Globus pallidus (tissue), 1 donor: ENCODE results near the gene ZNF346.
A peak's percentile ranks its signal among the peaks of the same experiment; 100 is the strongest.

ENCODE experiments used
- DNase-seq: peaks from one replicate; pipeline ENCODE4 v3.0.0-alpha.2; 2015; ENCODE audit warnings: low spot score

ZNF346 gene

GRCh38 chr5:177070536-177071191 lies 48.2 kb downstream of the ZNF346 start:
- DNase-seq, result no peak

DNA sequence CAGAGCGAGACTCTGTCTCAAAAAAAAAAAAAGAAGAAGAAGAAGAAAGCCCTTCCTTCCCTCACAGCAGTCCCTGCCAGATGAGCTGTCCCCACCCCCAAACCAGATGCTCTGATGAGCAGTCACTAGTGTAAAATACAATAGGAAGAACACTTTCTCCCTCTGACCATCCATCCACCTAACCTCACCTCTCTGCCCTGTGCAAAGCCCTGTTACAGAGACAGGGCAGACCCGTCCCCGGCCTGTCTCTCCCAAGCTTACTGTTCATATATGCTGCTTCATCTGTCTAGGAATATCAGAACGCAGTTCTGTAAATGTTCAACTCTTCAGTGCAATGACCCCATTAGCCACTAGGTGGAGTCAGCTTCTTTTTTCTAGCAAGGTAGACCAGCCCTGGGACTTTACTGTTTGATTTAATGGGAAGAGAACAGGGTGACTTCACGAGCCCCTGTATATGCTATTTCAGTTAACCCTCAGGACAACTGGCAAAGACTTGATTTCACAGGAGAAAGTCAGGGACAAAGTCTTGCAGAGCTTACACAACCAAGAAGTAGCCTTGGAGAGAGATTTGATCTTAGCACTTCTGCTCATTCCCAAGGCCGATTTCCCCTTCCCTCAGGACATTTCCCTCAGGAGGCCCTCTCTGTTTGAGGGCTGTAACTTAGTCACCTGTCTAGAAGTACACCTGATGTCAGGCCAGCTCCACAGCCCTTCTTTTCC lies 49.3 kb downstream of the ZNF346 start:
- DNase-seq, result peak; percentile 68

GRCh38 chr5:177077335-177077734 lies 54.8 kb downstream of the ZNF346 start:
- no peak for DNase-seq

DNA sequence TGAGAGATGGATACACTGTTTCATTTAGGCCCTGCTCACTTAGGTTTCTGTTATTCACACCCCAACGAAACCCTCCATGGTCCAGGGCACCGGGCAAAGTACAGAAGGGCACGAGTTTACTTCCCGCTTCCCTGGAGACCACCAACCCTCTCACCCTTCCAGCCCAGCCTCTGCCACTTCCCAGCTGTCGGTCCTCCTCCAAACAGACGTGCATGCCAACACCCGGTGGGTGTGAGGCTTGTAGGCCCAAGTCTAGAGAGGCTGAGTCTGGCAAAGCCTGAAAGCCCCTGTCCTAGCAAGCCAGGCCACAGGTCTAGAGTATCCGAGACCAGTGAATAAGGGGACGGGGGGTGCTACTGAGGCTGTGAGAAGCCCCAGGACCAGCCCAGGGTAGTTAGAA lies 57.1 kb downstream of the ZNF346 start:
- no peak for DNase-seq

- DNase-seq, result no peak
Observed at GRCh38 chr5:177080265-177080664, 57.8 kb downstream of the ZNF346 start.

GRCh38 chr5:177081859-177082258 lies 59.4 kb downstream of the ZNF346 start:
- DNase-seq, result no peak

- no peak for DNase-seq
Observed at GRCh38 chr5:177083357-177083756, 60.9 kb downstream of the ZNF346 start.

DNA sequence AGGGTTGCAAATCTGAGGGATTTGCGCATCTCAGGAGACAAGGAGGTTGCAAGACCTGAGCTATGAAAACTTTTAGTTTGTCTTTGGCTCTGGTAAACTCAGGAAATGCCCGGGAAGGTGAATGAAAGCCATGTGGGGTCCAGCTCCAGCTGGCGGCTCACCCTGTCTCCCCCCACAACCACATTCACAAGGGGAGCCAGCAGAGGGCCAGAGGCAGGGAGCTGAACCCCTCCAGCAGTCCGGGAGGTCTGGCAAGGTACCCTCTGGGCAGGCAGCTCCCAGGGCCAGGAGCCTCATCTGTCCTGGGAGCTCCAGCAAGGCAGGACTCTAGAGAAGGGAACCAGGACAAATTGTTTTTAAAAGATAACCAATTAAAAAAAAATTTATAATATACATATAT lies 61.7 kb downstream of the ZNF346 start:
- no peak for DNase-seq

DNA sequence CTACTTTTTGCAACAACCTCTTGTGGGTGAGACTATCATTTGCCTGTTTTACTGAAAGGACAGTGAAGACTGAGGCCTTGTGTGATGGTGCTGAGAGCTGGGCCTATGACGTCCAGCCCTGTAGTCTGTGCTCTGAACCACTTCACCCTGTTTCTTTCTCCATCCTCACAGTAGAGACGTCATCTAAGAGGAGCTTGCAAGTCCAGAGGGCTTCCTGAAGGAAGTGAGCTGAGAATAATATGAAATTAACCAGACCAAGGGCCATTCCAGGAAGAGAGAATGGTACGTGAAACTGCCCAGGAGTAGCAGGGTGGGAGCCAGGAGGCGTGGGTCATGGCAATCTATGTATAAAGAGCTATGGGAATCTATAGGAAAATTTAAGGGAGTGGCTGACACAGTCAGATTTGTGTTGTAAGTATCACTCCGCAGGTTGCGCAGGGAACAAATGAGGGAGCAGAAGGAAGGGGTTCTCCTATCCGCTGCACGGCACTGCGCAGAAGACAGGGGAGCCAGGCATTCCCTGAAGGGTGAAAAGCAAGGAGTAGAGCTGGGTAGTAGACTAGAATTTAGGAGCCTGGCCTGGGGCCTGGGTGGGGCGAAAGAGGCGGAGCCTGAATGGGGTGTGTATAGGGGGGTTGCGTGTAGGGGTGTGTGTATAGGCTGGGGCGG lies 63.6 kb downstream of the ZNF346 start:
- DNase-seq, result no peak

DNA sequence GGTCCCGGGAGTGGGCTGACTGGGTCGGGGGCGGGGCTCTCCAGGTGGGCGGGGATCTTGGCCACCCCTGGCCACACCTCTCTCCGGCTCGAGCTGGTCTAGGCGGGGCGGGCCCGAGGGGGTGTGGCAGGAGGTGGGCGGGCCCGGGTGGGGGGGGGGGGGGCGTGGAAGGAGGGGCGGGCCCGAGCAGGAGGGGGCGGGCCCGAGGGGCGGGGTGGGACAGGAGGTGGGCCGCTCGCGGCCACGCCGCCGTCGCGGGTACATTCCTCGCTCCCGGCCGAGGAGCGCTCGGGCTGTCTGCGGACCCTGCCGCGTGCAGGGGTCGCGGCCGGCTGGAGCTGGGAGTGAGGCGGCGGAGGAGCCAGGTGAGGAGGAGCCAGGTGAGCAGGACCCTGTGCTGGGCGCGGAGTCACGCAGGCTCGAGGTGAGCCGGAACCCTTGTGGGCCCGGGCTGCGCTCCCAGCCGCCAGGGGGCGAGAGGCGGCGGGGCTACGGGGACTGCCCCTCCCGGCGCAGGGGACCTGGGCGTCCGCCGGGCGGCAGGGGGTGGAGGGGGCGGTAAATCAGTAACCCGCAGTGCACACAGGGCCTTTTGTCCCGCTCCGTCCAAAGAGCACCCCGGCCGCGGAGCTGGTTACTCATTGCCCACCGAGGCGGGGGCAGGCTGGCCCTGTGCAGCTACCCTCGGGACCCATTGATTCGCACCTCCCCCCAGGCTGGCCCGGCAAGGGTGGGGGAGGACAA lies 64.3 kb downstream of the ZNF346 start, which contains the start of gene FGFR4:
Gene FGFR4, plus strand, starts transcription at position 262 of the 744 bp plus-strand sequence. CDS start 2,688 bp downstream, outside the sequence.
- no peak for DNase-seq

DNA sequence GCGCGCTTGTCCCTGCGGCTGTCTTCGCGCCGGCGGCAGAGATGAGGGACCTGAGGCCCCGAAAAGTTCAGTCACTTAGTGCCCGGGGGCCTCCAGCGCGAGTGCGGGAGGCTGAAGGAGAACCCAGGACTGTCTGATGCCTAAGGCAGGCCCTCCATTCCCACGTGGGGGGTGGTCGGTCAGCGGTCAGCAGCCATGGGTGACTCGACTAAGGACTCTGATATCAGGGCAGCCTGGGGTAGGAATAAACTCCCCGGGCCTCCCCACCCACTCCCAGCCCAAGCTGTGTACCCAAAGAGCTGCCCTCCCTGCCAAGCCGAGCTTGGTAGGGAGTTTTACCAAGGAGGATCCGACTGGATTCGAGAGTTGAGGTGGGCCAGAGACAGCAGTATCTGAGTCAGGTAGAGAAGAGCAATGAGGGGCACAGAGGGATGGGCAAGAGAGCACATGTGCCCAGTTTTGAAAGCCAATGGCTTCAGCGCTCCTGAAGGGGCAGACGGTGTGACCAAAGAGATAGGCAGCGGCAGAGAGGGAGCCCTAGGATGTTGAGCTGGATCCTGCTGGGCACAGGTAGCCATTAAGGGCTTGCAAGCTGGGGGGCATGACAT lies 65.0 kb downstream of the ZNF346 start:
- no peak for DNase-seq

DNA sequence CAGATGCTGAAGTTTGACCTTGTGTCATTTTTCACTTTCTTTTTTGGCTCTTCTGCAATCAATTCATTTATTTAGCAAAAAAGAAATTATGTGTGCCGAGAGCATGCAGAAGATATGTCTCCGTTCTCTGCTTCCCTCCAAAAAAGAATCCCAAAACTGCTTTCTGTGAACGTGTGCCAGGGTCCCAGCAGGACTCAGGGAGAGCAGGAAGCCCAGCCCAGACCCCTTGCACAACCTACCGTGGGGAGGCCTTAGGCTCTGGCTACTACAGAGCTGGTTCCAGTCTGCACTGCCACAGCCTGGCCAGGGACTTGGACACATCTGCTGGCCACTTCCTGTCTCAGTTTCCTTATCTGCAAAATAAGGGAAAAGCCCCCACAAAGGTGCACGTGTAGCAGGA lies 66.6 kb downstream of the ZNF346 start:
- no peak for DNase-seq

DNA sequence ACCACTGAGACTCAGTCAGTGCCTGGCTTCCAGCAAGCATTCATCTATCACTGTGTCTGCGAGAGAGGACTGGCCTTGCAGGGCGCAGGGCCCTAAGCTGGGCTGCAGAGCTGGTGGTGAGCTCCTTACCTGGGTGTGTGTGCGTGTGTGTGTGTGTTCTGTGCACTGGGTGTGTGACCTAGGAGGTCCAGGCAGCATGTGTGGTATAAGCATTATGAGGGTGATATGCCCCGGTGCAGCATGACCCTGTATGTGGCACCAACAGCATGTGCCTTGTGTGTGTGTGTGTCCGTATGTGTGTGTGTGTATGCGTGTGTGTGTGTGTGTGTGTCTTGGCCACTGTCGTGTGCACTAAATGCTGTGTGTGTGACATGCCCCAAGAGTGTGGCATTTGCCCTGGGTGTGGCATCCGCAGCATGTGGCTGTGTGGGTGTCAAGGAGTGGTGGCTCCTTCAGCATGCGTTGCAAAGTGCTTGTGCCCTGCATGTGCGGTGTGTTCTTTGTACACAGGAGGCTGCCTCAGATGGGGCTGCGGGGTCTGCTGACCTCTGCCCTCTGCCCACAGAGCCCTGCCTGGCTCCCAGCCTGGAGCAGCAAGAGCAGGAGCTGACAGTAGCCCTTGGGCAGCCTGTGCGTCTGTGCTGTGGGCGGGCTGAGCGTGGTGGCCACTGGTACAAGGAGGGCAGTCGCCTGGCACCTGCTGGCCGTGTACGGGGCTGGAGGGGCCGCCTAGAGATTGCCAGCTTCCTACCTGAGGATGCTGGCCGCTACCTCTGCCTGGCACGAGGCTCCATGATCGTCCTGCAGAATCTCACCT lies 67.5 kb downstream of the ZNF346 start:
- DNase-seq, result no peak

GRCh38 chr5:177090813-177091212 lies 68.3 kb downstream of the ZNF346 start:
- DNase-seq, result no peak

DNA sequence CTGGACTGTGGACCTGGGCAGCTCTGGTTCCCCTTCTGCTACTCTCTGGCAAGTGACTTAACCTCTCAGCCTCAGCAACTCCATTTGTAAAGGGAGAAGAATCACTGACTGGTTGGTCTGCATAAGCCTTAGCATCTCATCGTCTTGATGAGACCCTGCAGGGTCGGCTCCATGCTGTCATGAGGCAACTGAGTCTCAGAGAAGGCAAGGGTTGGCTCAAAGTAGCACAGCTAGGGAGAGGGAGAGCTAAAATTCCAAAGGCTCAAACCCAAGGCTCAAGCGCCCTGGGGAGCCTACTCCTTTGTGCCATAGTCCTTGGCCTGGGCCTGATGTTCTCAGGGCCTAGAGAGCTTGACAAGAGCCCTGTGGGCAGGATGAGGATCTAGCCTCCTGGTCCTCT lies 68.7 kb downstream of the ZNF346 start:
- DNase-seq, result no peak

DNA sequence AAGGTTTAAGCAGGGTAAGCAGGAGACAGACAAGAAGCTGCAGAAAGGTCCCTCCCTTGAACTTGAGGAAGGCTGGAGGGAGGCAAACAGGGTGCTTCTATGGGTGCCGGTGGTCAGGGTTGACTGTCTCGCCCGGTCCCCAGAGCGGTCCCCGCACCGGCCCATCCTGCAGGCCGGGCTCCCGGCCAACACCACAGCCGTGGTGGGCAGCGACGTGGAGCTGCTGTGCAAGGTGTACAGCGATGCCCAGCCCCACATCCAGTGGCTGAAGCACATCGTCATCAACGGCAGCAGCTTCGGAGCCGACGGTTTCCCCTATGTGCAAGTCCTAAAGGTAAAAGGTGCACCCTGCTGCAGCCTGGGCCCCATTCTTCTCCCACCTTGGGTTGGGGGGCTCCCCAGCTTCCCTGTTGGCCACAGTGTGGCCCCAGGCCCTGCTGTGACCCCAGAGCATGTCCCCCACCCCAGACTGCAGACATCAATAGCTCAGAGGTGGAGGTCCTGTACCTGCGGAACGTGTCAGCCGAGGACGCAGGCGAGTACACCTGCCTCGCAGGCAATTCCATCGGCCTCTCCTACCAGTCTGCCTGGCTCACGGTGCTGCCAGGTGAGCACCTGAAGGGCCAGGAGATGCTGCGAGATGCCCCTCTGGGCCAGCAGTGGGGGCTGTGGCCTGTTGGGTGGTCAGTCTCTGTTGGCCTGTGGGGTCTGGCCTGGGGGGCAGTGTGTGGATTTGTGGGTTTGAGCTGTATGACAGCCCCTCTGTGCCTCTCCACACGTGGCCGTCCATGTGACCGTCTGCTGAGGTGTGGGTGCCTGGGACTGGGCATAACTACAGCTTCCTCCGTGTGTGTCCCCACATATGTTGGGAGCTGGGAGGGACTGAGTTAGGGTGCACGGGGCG lies 69.9 kb downstream of the ZNF346 start:
- DNase-seq, result no peak

GRCh38 chr5:177093082-177093712 lies 70.7 kb downstream of the ZNF346 start:
- DNase-seq, result no peak

DNA sequence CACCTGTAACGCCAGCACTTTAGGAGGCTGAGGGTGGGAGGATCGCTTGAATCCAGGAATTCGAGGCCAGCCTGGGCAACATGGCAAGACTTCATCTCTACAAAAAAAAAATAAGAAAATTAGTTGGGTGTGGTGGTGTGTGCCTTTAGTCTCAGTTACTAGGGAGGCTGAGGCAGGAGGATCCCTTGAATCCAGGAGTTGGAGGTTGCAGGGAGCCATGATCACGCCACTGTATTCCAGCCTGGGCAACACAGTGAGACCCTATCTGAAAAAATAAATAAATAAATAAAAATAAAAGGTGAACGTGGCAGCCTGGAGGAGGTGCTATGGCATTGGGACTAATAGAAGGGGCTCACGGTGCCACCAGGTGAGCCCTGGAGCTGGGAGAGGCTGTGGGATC lies 71.3 kb downstream of the ZNF346 start:
- no peak for DNase-seq

DNA sequence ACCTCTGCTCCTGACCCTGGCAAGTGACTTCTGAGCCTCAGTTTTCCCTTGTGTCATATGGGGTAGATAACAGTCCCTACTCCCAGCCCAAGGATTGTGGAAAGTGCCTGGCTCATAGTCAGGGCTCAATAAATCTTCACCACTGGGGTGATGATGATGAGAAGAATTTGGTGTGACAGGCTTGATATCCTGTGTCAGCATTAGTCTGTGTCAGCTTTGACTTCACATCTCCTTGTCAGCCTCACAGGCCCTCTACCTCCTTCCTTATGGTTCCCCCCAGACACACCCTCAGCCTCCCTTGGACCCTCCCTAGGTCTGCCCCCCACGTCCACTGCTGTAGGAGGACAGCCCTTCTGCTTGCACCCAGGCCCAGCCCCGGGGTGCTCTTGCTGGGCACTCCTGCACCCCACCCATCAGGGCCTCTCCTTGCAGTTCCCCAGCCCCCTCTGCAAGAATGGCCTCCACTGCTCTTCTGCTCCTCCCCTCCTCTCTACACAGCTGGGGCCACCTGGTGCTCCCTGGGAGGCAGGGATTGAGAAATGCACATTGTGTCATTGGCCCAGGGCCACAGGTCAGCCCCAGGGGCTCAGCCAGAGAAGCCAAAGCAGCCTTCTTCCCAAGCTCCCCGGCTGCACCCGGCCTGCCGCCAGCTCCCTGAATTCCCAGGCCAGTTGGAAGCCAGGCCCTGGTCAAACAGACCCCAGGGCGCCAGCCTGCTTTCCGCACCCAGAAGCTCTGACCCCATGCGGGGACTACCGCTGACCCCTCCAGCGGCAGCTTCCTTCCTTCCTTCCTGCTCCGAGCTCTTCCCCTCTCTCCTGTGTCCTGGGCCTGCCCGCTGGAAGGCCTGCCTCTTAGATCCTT lies 72.0 kb downstream of the ZNF346 start:
- no peak for DNase-seq
